HepG2 (cell line): ENCODE measurements around the gene ZNF547. TPM values are rescaled to one million over a fixed set of nuclear protein-coding genes. Genes with fewer than 3 reads are reported as not detected.

Experiments used
- CHD4 ChIP-seq: fragments of 200-600 bp; sonication (generic); IDR thresholded peaks from 2 replicates; pipeline ENCODE4 v1.7.0; 2017; ENCODE audit warnings: mild to moderate bottlenecking, low read length, borderline replicate concordance
- FOXA1 ChIP-seq, 2 experiments: fragments of 450-650 bp in 1 of 2; sonication (generic) in 1 of 2; formaldehyde crosslinking in 1 of 2; IDR thresholded peaks; 2 replicates each; pipeline versions ENCODE4 v1.4.0 to v1.6.1; 2016 to 2020; ENCODE audit warnings: missing genetic modification reagents in 1 of 2
- HOXA7 ChIP-seq: sonication (generic); formaldehyde crosslinking; IDR thresholded peaks from 2 replicates; pipeline ENCODE4 v1.8.1; 2022; ENCODE audit warnings: mild to moderate bottlenecking, missing genetic modification reagents, moderate library complexity
- KAT2B ChIP-seq: fragments of 150-350 bp; IDR thresholded peaks from 2 replicates; pipeline ENCODE4 v1.6.1; 2014; ENCODE audit warnings: low read depth, low read length, borderline replicate concordance
- KDM6A ChIP-seq: IDR thresholded peaks from 2 replicates; pipeline ENCODE4 v1.6.1; 2016; ENCODE audit warnings: low read depth
- MAF1 ChIP-seq: sonication (generic); formaldehyde crosslinking; IDR thresholded peaks from 2 replicates; pipeline ENCODE4 v1.5.0; 2020; ENCODE audit warnings: missing genetic modification reagents, borderline replicate concordance
- TBX2 ChIP-seq: sonication (generic); formaldehyde crosslinking; IDR thresholded peaks from 2 replicates; pipeline ENCODE4 v1.5.0; 2020; ENCODE audit warnings: missing genetic modification reagents, mild to moderate bottlenecking, borderline replicate concordance
- TEAD2 ChIP-seq: sonication (generic); formaldehyde crosslinking; IDR thresholded peaks from 2 replicates; pipeline ENCODE4 v1.9.0; 2021; ENCODE audit warnings: missing genetic modification reagents
- XRCC5 ChIP-seq: fragments of 200-400 bp; formaldehyde crosslinking; optimal IDR thresholded peaks from 2 replicates; pipeline ENCODE3; 2017; ENCODE audit warnings: mild to moderate bottlenecking, low read length
- ZBTB42 ChIP-seq: sonication (generic); formaldehyde crosslinking; IDR thresholded peaks from 2 replicates; pipeline ENCODE4 v1.5.0; 2020; ENCODE audit warnings: mild to moderate bottlenecking, missing genetic modification reagents
- ZC3H13 ChIP-seq: sonication (generic); formaldehyde crosslinking; IDR thresholded peaks from 2 replicates; pipeline ENCODE4 v1.8.1; 2023; ENCODE audit warnings: mild to moderate bottlenecking, missing genetic modification reagents, moderate library complexity
- ZMYM2 ChIP-seq: sonication (generic); formaldehyde crosslinking; IDR thresholded peaks from 2 replicates; pipeline ENCODE4 v1.8.0; 2022; ENCODE audit warnings: mild to moderate bottlenecking, missing genetic modification reagents
- ZNF20 ChIP-seq: sonication (generic); formaldehyde crosslinking; IDR thresholded peaks from 2 replicates; pipeline ENCODE4 v1.4.0; 2020; ENCODE audit warnings: mild to moderate bottlenecking, moderate library complexity, missing genetic modification reagents
- ZNF205 ChIP-seq: IDR thresholded peaks from 2 replicates; pipeline ENCODE4 v1.6.1; 2018; ENCODE audit warnings: missing biosample characterization, missing genetic modification reagents
- ZNF788 ChIP-seq: sonication (generic); formaldehyde crosslinking; IDR thresholded peaks from 2 replicates; pipeline ENCODE4 v1.5.0; 2020; ENCODE audit warnings: mild to moderate bottlenecking, missing genetic modification reagents, borderline replicate concordance
- polyA plus RNA-seq, 8 experiments: library from polyadenylated mRNA; depleted of rRNA in 3 of 8; stranded (reverse) in 7 of 8; unstranded in 1 of 8; fragments of >200 nt; fragmentation: Illumina TruSeq in 4 of 8; extraction: Trizol in 4 of 8; gene quantifications; 2 replicates each; pipeline versions ENCODE4 v1.2.1 to v1.2.3, GENCODE V29; 2011 to 2016; ENCODE audit warnings: low read depth in 4 of 8, missing spikeins in 1 of 8, mixed read lengths in 1 of 8; ENCODE audit not compliant: insufficient read depth in 1 of 8
- total RNA-seq, 5 experiments: library from RNA; depleted of rRNA; stranded (reverse); fragments of >200 nt; fragmentation: Illumina TruSeq; extraction: Trizol; gene quantifications; 2 replicates each; pipeline ENCODE4 v1.2.3, GENCODE V29; 2016; ENCODE audit warnings: low read depth in 1 of 5
- TF ChIP-seq, protein P1 (sequence below): sonication (generic); formaldehyde crosslinking; IDR thresholded peaks from 2 replicates; pipeline ENCODE4 v1.4.0; 2020; ENCODE audit warnings: mild to moderate bottlenecking, missing genetic modification reagents
- TF ChIP-seq, protein P2 (sequence below): sonication (generic); formaldehyde crosslinking; IDR thresholded peaks from 2 replicates; pipeline ENCODE4 v1.4.0; 2020; ENCODE audit warnings: mild to moderate bottlenecking, missing genetic modification reagents
- TF ChIP-seq, protein P3 (sequence below): sonication (generic); formaldehyde crosslinking; IDR thresholded peaks from 2 replicates; pipeline ENCODE4 v1.8.1; 2023; ENCODE audit warnings: mild to moderate bottlenecking, moderate library complexity, missing genetic modification reagents
- TF ChIP-seq, protein P4 (sequence below): sonication (generic); formaldehyde crosslinking; IDR thresholded peaks from 2 replicates; pipeline ENCODE4 v1.5.0; 2020; ENCODE audit warnings: mild to moderate bottlenecking, missing genetic modification reagents
- TF ChIP-seq, protein P5 (sequence below): sonication (generic); formaldehyde crosslinking; IDR thresholded peaks from 2 replicates; pipeline ENCODE4 v1.4.0; 2020; ENCODE audit warnings: mild to moderate bottlenecking, missing genetic modification reagents
- TF ChIP-seq, protein P6 (sequence below): sonication (generic); formaldehyde crosslinking; IDR thresholded peaks from 2 replicates; pipeline ENCODE4 v1.5.1; 2020; ENCODE audit warnings: mild to moderate bottlenecking, missing genetic modification reagents, moderate library complexity

ZNF547 gene
- total and polyA plus RNA-seq, 2 of the 13 experiments (the other 11 are each of a cell fraction or from before 2014, with no cell fraction given): 2.0 to 2.6 TPM

DNA sequence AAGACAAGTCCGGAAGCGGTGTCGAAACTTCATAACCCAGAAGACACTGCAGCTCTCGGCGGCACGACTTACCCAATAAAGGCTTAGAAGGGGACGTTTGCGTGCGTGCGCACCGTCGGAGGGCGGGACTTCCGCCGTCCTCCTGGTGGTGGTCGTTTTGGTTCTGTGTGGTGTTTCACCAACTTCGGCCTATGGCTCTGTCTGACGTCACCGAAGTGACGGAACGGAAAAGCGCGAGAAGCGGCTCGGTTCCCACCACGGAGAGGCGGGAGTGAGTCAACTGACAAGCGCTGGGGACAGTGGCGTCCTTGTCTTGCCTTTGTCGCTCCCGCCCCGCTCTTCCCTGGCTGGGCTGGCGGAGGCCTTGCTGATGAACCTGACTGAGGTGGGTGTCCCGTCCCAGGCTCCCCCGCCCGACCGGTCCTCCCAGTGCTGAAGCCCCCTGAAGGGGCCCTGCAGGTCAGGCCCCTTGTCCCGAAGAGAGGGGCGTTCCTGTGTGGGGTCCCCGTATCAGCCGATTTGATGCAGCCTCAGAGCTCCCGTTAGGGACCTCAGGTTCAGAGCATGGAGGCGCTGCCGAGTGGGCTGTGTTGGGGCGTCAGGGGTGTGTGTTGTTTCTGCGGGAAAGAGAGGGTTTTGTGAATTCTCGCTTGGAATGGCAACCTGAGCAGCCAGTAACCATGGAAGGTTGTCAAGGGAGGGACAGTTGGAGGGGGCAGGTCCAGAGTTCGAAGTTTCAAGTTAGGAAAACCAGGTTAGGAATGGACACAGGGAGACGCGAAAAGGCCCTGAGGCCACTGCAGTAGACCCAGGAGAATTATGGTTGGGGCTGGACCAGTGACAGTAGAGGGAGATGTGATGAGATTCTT lies 26.6 kb downstream of the ZNF547 start, which contains the start of gene ZNF548 (continued):
- peak; percentile 67; the same call in 1 of the 2 replicates for TF ChIP-seq ZC3H13 (CRISPR knock-in tag)
- TF ChIP-seq, protein P1, sequence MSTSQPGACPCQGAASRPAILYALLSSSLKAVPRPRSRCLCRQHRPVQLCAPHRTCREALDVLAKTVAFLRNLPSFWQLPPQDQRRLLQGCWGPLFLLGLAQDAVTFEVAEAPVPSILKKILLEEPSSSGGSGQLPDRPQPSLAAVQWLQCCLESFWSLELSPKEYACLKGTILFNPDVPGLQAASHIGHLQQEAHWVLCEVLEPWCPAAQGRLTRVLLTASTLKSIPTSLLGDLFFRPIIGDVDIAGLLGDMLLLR: no peak
- TF ChIP-seq FOXA1 (IDR thresholded peaks at IDR 0.05): no peak
- peak; percentile 46 for TF ChIP-seq FOXA1 (CRISPR knock-in tag; IDR thresholded peaks at IDR 0.05)
- TF ChIP-seq ZNF20: no peak
- TF ChIP-seq, protein P2, sequence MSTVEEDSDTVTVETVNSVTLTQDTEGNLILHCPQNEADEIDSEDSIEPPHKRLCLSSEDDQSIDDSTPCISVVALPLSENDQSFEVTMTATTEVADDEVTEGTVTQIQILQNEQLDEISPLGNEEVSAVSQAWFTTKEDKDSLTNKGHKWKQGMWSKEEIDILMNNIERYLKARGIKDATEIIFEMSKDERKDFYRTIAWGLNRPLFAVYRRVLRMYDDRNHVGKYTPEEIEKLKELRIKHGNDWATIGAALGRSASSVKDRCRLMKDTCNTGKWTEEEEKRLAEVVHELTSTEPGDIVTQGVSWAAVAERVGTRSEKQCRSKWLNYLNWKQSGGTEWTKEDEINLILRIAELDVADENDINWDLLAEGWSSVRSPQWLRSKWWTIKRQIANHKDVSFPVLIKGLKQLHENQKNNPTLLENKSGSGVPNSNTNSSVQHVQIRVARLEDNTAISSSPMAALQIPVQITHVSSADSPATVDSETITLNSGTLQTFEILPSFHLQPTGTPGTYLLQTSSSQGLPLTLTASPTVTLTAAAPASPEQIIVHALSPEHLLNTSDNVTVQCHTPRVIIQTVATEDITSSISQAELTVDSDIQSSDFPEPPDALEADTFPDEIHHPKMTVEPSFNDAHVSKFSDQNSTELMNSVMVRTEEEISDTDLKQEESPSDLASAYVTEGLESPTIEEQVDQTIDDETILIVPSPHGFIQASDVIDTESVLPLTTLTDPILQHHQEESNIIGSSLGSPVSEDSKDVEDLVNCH (CRISPR knock-in tag): no peak
- TF ChIP-seq, protein P3, sequence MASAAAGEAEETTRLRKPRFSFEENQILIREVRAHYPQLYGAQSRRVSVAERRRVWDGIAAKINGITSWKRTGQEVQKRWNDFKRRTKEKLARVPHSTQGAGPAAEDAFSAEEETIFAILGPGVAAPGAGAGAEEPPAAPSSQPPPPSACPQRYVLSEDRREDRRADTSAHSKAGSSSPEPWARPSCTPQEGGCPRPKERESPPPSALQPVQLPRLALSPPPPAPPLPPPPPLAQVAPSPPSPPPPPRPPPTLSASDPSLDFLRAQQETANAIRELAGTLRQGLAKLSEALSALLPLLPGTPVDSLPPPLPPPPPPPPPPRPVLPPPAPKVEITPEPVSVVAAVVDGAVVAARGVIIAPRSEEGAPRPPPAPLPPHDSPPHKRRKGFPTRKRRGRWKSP: peak; percentile 20; the same call in 1 of the 2 replicates
- TF ChIP-seq, protein P4, sequence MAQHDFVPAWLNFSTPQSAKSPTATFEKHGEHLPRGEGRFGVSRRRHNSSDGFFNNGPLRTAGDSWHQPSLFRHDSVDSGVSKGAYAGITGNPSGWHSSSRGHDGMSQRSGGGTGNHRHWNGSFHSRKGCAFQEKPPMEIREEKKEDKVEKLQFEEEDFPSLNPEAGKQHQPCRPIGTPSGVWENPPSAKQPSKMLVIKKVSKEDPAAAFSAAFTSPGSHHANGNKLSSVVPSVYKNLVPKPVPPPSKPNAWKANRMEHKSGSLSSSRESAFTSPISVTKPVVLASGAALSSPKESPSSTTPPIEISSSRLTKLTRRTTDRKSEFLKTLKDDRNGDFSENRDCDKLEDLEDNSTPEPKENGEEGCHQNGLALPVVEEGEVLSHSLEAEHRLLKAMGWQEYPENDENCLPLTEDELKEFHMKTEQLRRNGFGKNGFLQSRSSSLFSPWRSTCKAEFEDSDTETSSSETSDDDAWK (CRISPR knock-in tag): no peak
- TF ChIP-seq ZBTB42 (CRISPR knock-in tag): no peak
- no peak for TF ChIP-seq ZNF205 (CRISPR knock-in tag)
- no peak for TF ChIP-seq KDM6A (CRISPR knock-in tag)
- TF ChIP-seq, protein P5, sequence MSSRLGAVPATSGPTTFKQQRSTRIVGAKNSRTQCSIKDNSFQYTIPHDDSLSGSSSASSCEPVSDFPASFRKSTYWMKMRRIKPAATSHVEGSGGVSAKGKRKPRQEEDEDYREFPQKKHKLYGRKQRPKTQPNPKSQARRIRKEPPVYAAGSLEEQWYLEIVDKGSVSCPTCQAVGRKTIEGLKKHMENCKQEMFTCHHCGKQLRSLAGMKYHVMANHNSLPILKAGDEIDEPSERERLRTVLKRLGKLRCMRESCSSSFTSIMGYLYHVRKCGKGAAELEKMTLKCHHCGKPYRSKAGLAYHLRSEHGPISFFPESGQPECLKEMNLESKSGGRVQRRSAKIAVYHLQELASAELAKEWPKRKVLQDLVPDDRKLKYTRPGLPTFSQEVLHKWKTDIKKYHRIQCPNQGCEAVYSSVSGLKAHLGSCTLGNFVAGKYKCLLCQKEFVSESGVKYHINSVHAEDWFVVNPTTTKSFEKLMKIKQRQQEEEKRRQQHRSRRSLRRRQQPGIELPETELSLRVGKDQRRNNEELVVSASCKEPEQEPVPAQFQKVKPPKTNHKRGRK (CRISPR knock-in tag): no peak
- TF ChIP-seq KAT2B: no peak
- TF ChIP-seq TEAD2 (CRISPR knock-in tag): no peak
- TF ChIP-seq, protein P6, sequence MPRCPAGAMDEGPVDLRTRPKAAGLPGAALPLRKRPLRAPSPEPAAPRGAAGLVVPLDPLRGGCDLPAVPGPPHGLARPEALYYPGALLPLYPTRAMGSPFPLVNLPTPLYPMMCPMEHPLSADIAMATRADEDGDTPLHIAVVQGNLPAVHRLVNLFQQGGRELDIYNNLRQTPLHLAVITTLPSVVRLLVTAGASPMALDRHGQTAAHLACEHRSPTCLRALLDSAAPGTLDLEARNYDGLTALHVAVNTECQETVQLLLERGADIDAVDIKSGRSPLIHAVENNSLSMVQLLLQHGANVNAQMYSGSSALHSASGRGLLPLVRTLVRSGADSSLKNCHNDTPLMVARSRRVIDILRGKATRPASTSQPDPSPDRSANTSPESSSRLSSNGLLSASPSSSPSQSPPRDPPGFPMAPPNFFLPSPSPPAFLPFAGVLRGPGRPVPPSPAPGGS (CRISPR knock-in tag): no peak
- no peak for TF ChIP-seq TBX2
- no peak; the same call in 1 of the 2 replicates for TF ChIP-seq ZNF788 (CRISPR knock-in tag)
- peak; percentile 74 for TF ChIP-seq ZMYM2
- no peak for TF ChIP-seq MAF1 (CRISPR knock-in tag)
- TF ChIP-seq HOXA7 (CRISPR knock-in tag): no peak
- peak; percentile 29 for TF ChIP-seq XRCC5
- peak; percentile 90 for TF ChIP-seq CHD4
